Common myeloid progenitor, CD34-positive (primary cell): Measurements from ENCODE around the gene RASSF8.

ENCODE experiments used
- CTCF ChIA-PET: fragments of 350-600 bp; sonication (Branson Sonifier 250); formaldehyde crosslinking; loops from one replicate; lab custom pipeline; 2021; ENCODE audit warnings: antibody characterized with exemption; lab: Charles Lee
- POLR2A ChIA-PET: fragments of 350-600 bp; sonication (Branson Sonifier 250); formaldehyde crosslinking; loops from one replicate; lab custom pipeline; 2021; ENCODE audit warnings: antibody characterized with exemption; lab: Charles Lee
- DNase-seq, 3 donors: peaks; one replicate each; pipeline versions ENCODE4 v3.0.0 to v3.0.0-alpha.2; 2013
- H3K27ac ChIP-seq, 2 experiments: 1 replicate in 1 of 2; 2 replicates in 1 of 2; pipeline ENCODE4 v1.7.0; 2013; ENCODE audit warnings: inconsistent platforms in 2 of 2, low read length in 2 of 2, mild to moderate bottlenecking in 2 of 2, low read depth in 1 of 2, moderate library complexity in 1 of 2; ENCODE audit not compliant: severe bottlenecking in 2 of 2, insufficient read depth in 1 of 2, poor library complexity in 1 of 2
- H3K27me3 ChIP-seq, 5 experiments: replicated peaks in 2 of 5; 1 replicate in 3 of 5; 2 replicates in 2 of 5; pipeline versions ENCODE4 v1.6.1 to v1.7.0; 2013; ENCODE audit warnings: low read length in 4 of 5, mild to moderate bottlenecking in 2 of 5, moderate library complexity in 2 of 5, inconsistent platforms in 1 of 5; ENCODE audit not compliant: insufficient read depth in 5 of 5, control insufficient read depth in 4 of 5
- H3K36me3 ChIP-seq, 4 experiments: 1 replicate in 2 of 4; 2 replicates in 2 of 4; pipeline versions ENCODE4 v1.6.1 to v1.7.0; 2013; ENCODE audit warnings: low read length in 3 of 4, control low read depth in 1 of 4, mild to moderate bottlenecking in 1 of 4; ENCODE audit not compliant: control insufficient read depth in 4 of 4, insufficient read depth in 4 of 4
- H3K4me1 ChIP-seq, 4 experiments: 1 replicate in 3 of 4; 2 replicates in 1 of 4; pipeline versions ENCODE4 v1.6.1 to v1.7.1; 2013; ENCODE audit warnings: low read length in 3 of 4, mild to moderate bottlenecking in 3 of 4, control low read depth in 1 of 4, inconsistent platforms in 1 of 4, moderate library complexity in 1 of 4; ENCODE audit not compliant: control insufficient read depth in 4 of 4, insufficient read depth in 4 of 4; ENCODE audit errors: control extremely low read depth in 1 of 4
- H3K4me3 ChIP-seq, 7 experiments: 1 replicate in 4 of 7; 2 replicates in 3 of 7; pipeline versions ENCODE4 v1.5.1 to v1.7.0; 2013; ENCODE audit warnings: mild to moderate bottlenecking in 7 of 7, low read length in 6 of 7, moderate library complexity in 6 of 7, inconsistent platforms in 2 of 7, low read depth in 2 of 7, control low read depth in 1 of 7; ENCODE audit not compliant: insufficient read depth in 4 of 7, control insufficient read depth in 1 of 7; ENCODE audit errors: extremely low read depth in 1 of 7
- H3K9me3 ChIP-seq, 5 experiments: 1 replicate in 4 of 5; 2 replicates in 1 of 5; pipeline versions ENCODE4 v1.6.1 to v1.7.1; 2013; ENCODE audit warnings: low read length in 4 of 5, mild to moderate bottlenecking in 2 of 5, inconsistent platforms in 1 of 5, low read depth in 1 of 5, moderate library complexity in 1 of 5; ENCODE audit not compliant: control insufficient read depth in 4 of 5, insufficient read depth in 2 of 5; ENCODE audit errors: control extremely low read depth in 1 of 5
- WGBS: methylation state at CpG from one replicate; pipeline ENCODE4 v1.1.5; 2013; ENCODE audit not compliant: insufficient coverage; 5-methylcytosine and 5-hydroxymethylcytosine counted together

The RASSF8 gene

GRCh38 chr12:25990495-25990894 lies 32.0 kb downstream of the RASSF8 start:
- Histone ChIP-seq H3K27me3 (no peaks in the 10 kb centered on the region), H3K4me1 (peaks cover 0 to 12% (median 1%) of the 10 kb centered on the region in 4 experiments), H3K27ac (no peak overlapping the region), H3K4me3 (no peak overlapping the region), H3K9me3 (no peaks in the 10 kb centered on the region), H3K36me3 (no peaks in the 10 kb centered on the region)
- ChIA-PET CTCF (interaction anchor here (0.9 kb wide), 1 partner anchor 33 kb away, joined by 3 read pairs; no protein-coding TSS in a partner anchor), POLR2A (no interaction called here)
- DNase-seq = no peak
- no CpG with 5 or more reads among the region's 2 CpGs for WGBS

- H3K4me3 ChIP-seq = no peak overlapping the region
- no peaks in the 10 kb centered on the region for H3K27me3 ChIP-seq
- 83% methylated on average over 4 of the region's 4 CpGs for WGBS
- peaks cover 0 to 9% (median 1%) of the 10 kb centered on the region in 4 experiments for H3K4me1 ChIP-seq
- CTCF ChIA-PET = no interaction called here
- DNase-seq = no peak
- no peaks in the 10 kb centered on the region for H3K36me3 ChIP-seq
- no peak overlapping the region for H3K27ac ChIP-seq
- no peaks in the 10 kb centered on the region for H3K9me3 ChIP-seq
- POLR2A ChIA-PET = no interaction called here
These were observed 33.7 kb downstream of the RASSF8 start for GRCh38 chr12:25992026-25992782.

GRCh38 chr12:25993901-25994651 lies 35.6 kb downstream of the RASSF8 start:
- Histone ChIP-seq H3K36me3 (no peaks in the 10 kb centered on the region), H3K27ac (no peak overlapping the region), H3K27me3 (no peaks in the 10 kb centered on the region), H3K4me3 (no peak overlapping the region), H3K4me1 (no peaks in the 10 kb centered on the region), H3K9me3 (no peaks in the 10 kb centered on the region)
- ChIA-PET POLR2A (no interaction called here), CTCF (no interaction called here)
- DNase-seq = no peak
- 80% methylated on average over 2 of the region's 3 CpGs for WGBS

GRCh38 chr12:25994901-25995625 lies 36.6 kb downstream of the RASSF8 start:
- POLR2A ChIA-PET = no interaction called here
- Histone ChIP-seq H3K27ac (no peak overlapping the region), H3K36me3 (no peaks in the 10 kb centered on the region), H3K9me3 (no peaks in the 10 kb centered on the region), H3K27me3 (no peaks in the 10 kb centered on the region), H3K4me1 (no peaks in the 10 kb centered on the region), H3K4me3 (no peak overlapping the region)
- CTCF ChIA-PET = interaction anchor here (0.6 kb wide), 1 partner anchor 159 kb away, joined by 3 read pairs; no protein-coding TSS in a partner anchor
- 80% methylated on average over 1 of the region's 2 CpGs for WGBS
- no peak for DNase-seq

GRCh38 chr12:25995906-25996305 lies 37.4 kb downstream of the RASSF8 start:
- no peaks in the 10 kb centered on the region for H3K36me3 ChIP-seq
- H3K9me3 ChIP-seq = no peaks in the 10 kb centered on the region
- no peaks in the 10 kb centered on the region for H3K4me1 ChIP-seq
- DNase-seq = no peak
- ChIA-PET POLR2A (no interaction called here), CTCF (interaction anchor here (0.9 kb wide), 1 partner anchor 13 kb away, joined by 3 read pairs; no protein-coding TSS in a partner anchor)
- WGBS = no CpG with 5 or more reads among the region's 2 CpGs
- no peaks in the 10 kb centered on the region for H3K27me3 ChIP-seq
- H3K27ac ChIP-seq = no peak overlapping the region
- H3K4me3 ChIP-seq = no peak overlapping the region

GRCh38 chr12:25996677-25997076 lies 38.2 kb downstream of the RASSF8 start:
- H3K27me3 ChIP-seq = no peaks in the 10 kb centered on the region
- H3K4me3 ChIP-seq = no peak overlapping the region
- H3K27ac ChIP-seq = no peak overlapping the region
- H3K4me1 ChIP-seq = no peaks in the 10 kb centered on the region
- no peaks in the 10 kb centered on the region for H3K9me3 ChIP-seq
- no peaks in the 10 kb centered on the region for H3K36me3 ChIP-seq
- ChIA-PET CTCF (interaction anchor here (0.9 kb wide), 1 partner anchor 14 kb away, joined by 3 read pairs; no protein-coding TSS in a partner anchor), POLR2A (no interaction called here)
- no CpG with 5 or more reads among the region's 1 CpG for WGBS
- DNase-seq = no peak
